ENCODE results near the gene PRKG1. TPM values are rescaled to one million over a fixed set of nuclear protein-coding genes. Genes with fewer than 3 reads are reported as not detected.
"Not testable (repeated sequence)": the region's sequence is repeated elsewhere in the genome, so short reads cannot be mapped to it uniquely, and the experiment has no call there.

Gene PRKG1
- total RNA-seq, 1 donor from 2014 or later = 17.9 TPM

DNA sequence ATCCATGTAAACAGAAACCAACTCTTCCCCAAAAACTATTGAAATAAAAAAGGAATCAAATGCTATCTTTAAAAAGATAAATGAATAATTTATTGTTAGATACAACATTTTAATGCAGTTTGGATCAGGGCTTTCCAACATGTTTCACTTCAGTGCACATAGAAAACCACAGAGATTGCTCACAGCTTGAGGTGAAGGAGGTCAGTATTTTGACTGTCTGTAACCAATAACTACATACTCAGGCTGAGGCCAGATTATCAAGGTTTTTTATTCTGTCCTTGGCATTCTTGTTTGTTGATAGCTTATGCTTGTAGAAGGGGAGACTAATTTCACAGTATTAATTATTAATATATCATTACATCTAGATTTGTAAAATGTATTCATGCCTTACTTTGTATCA is 195.5 kb downstream of the PRKG1 start:
- intact Hi-C loops (cut with DNase I) = no loop called here
- Histone ChIP-seq H3K4me1 (peaks cover 6% of the 10 kb centered on the region), H3K36me3 (no peaks in the 10 kb centered on the region), H3K4me3 (no peak overlapping the region), H3K27me3 (no peaks in the 10 kb centered on the region), H3K9me3 (no peaks in the 10 kb centered on the region), H3K27ac (no peak overlapping the region)
- TF ChIP-seq POLR2AphosphoS5 (IDR thresholded peaks at IDR 0.05; ENCODE audit: insufficient read depth in 1 of 2, low read depth in 1 of 2) (no peak), POLR2A (IDR thresholded peaks at IDR 0.05) (no peak), CTCF (IDR thresholded peaks at IDR 0.05) (no peak)
- no peak for DNase-seq (ENCODE audit: extremely low spot score in 2 of 2)

- H3K9me3 ChIP-seq = no peaks in the 10 kb centered on the region
- TF ChIP-seq POLR2AphosphoS5 (IDR thresholded peaks at IDR 0.05; ENCODE audit: insufficient read depth in 1 of 2, low read depth in 1 of 2) (no peak), POLR2A (IDR thresholded peaks at IDR 0.05) (no peak), CTCF (IDR thresholded peaks at IDR 0.05) (no peak)
- intact Hi-C loops (cut with DNase I) = no loop called here
- H3K4me3 ChIP-seq = no peak overlapping the region
- DNase-seq (ENCODE audit: extremely low spot score in 2 of 2) = no peak
- no peaks in the 10 kb centered on the region for H3K36me3 ChIP-seq
- peaks cover 6% of the 10 kb centered on the region for H3K4me1 ChIP-seq
- no peak overlapping the region for H3K27ac ChIP-seq
- no peaks in the 10 kb centered on the region for H3K27me3 ChIP-seq
Measured at GRCh38 chr10:51270936-51271530, 196.7 kb downstream of the PRKG1 start.

GRCh38 chr10:51272099-51272498 is 197.8 kb downstream of the PRKG1 start:
- H3K36me3 ChIP-seq, H3K4me3 ChIP-seq, H3K27ac ChIP-seq: not testable (repeated sequence)

DNA sequence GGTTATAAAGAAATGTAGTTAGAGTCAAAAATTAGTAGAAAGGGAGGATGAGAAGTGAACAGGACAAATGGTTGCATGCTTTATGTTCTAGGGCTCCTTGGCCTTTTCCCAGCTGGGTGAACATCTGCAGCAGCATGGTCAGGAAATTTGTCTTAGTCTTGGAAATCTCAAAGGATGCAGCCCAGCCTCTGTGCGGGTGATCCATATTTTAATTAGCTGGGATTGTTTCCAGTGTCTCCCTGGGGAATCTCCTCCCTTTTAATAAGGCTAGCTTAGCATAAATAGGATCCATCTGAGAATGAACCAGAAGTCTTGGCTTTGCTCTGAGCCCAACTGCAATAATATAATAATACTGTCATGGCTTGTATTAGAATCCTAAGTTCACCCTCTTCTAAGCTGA is 198.3 kb downstream of the PRKG1 start:
- DNase-seq (ENCODE audit: extremely low spot score in 2 of 2) = no peak
- Histone ChIP-seq H3K4me3 (no peak overlapping the region), H3K36me3 (no peaks in the 10 kb centered on the region), H3K9me3 (no peaks in the 10 kb centered on the region), H3K27me3 (no peaks in the 10 kb centered on the region), H3K27ac (no peak overlapping the region), H3K4me1 (peaks cover 6% of the 10 kb centered on the region)
- no peak for TF ChIP-seq POLR2AphosphoS5 (IDR thresholded peaks at IDR 0.05; ENCODE audit: insufficient read depth in 1 of 2, low read depth in 1 of 2)
- no peak for TF ChIP-seq CTCF (IDR thresholded peaks at IDR 0.05)
- TF ChIP-seq POLR2A (IDR thresholded peaks at IDR 0.05) = no peak
- intact Hi-C loops (cut with DNase I) = no loop called here

More at GRCh38 chr10:51272099-51272498, 197.8 kb downstream of the PRKG1 start:
- H3K27me3 ChIP-seq; H3K9me3 ChIP-seq; DNase-seq (ENCODE audit: extremely low spot score in 2 of 2); H3K4me1 ChIP-seq; intact Hi-C loops (cut with DNase I): not testable (repeated sequence)

- TF ChIP-seq POLR2A (IDR thresholded peaks at IDR 0.05) (no peak), POLR2AphosphoS5 (IDR thresholded peaks at IDR 0.05; ENCODE audit: insufficient read depth in 1 of 2, low read depth in 1 of 2) (no peak), CTCF (IDR thresholded peaks at IDR 0.05) (no peak)
- no peak overlapping the region for H3K4me3 ChIP-seq
- no peaks in the 10 kb centered on the region for H3K27me3 ChIP-seq
- no peaks in the 10 kb centered on the region for H3K9me3 ChIP-seq
- H3K27ac ChIP-seq = no peak overlapping the region
- intact Hi-C loops (cut with DNase I) = no loop called here
- no peaks in the 10 kb centered on the region for H3K36me3 ChIP-seq
- H3K4me1 ChIP-seq = peaks cover 6% of the 10 kb centered on the region
- DNase-seq (ENCODE audit: extremely low spot score in 2 of 2) = no peak
Measured at GRCh38 chr10:51273574-51273973, 199.3 kb downstream of the PRKG1 start.

GRCh38 chr10:51276097-51276496 is 201.8 kb downstream of the PRKG1 start:
- not testable (repeated sequence) for H3K36me3 ChIP-seq

DNA sequence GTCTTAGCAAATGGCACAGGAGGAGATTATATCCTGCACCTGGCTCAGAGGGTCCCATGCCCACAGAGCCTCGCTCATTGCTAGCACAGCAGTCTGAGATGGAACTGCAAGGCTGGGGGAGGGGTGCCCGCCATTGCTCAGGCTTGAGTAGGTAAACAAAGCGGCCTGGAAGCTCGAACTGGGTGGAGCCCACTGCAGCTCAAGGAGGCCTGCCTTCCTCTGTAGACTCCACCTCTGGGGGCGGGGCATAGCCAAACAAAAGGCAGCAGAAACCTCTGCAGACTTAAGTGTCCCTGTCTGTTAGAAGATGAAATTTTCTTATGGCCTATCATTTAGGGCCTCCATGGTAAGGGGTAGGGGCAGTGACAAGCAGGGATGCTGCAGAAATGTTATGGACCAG is 207.1 kb downstream of the PRKG1 start:
- H3K27ac ChIP-seq; DNase-seq (ENCODE audit: extremely low spot score in 2 of 2); intact Hi-C loops (cut with DNase I); H3K4me3 ChIP-seq; H3K36me3 ChIP-seq; H3K4me1 ChIP-seq; H3K9me3 ChIP-seq; H3K27me3 ChIP-seq: not testable (repeated sequence)

More at GRCh38 chr10:51276097-51276496, 201.8 kb downstream of the PRKG1 start:
- H3K4me3 ChIP-seq; DNase-seq (ENCODE audit: extremely low spot score in 2 of 2); H3K27me3 ChIP-seq; H3K4me1 ChIP-seq; H3K27ac ChIP-seq; intact Hi-C loops (cut with DNase I); H3K9me3 ChIP-seq: not testable (repeated sequence)
